ENCODE results near the gene DST.

Gene DST

DNA sequence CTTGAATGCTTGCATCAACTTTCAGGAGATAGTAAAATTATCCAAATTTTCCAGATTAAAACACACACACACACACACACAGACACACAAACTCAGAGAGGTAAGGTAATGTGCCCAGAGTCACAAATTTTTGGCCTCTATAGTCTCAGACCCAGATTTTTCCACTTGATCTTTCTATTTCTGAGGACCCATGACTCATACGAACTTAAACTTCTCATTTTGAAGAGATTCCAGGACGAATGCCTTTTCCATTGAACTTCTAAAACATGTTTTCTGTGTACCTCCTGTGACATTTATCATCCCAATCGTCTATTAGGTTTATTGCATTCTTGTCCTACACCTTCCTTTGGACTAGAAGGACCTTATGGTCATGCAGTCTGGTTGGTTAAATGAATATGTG, 222.4 kb downstream of the DST start:
- Histone ChIP-seq H3K9me2 (replicated peaks; ENCODE audit: control insufficient read depth, low read length) (no peaks in the 10 kb centered on the region), H3K36me3 (ENCODE audit: control insufficient read depth, low read length) (no peaks in the 10 kb centered on the region), H3K4me2 (ENCODE audit: low read length) (no peak overlapping the region), H3K4me1 (ENCODE audit: control insufficient read depth, low read length) (no peaks in the 10 kb centered on the region), H3K27ac (ENCODE audit: low read depth, low read length) (no peak overlapping the region), H4K20me1 (ENCODE audit: control insufficient read depth, insufficient read depth, low read depth, low read length) (no peaks in the 10 kb centered on the region), H3K9me3 (ENCODE audit: control insufficient read depth, insufficient read depth, low read length) (no peaks in the 10 kb centered on the region), H3F3A (ENCODE audit: control insufficient read depth, insufficient read depth) (no peaks in the 10 kb centered on the region), H3K79me2 (ENCODE audit: control insufficient read depth, low read length) (no peaks in the 10 kb centered on the region), H3K4me3 (ENCODE audit: low read length) (no peak overlapping the region), H3K27me3 (ENCODE audit: control insufficient read depth, low read length) (peaks cover 5% of the 10 kb centered on the region; the same call in 1 of the 2 replicates)
- no peak for TF ChIP-seq EZH2phosphoT487 (IDR thresholded peaks at IDR 0.05; ENCODE audit: borderline replicate concordance, low read length)
- TF ChIP-seq, protein P1, sequence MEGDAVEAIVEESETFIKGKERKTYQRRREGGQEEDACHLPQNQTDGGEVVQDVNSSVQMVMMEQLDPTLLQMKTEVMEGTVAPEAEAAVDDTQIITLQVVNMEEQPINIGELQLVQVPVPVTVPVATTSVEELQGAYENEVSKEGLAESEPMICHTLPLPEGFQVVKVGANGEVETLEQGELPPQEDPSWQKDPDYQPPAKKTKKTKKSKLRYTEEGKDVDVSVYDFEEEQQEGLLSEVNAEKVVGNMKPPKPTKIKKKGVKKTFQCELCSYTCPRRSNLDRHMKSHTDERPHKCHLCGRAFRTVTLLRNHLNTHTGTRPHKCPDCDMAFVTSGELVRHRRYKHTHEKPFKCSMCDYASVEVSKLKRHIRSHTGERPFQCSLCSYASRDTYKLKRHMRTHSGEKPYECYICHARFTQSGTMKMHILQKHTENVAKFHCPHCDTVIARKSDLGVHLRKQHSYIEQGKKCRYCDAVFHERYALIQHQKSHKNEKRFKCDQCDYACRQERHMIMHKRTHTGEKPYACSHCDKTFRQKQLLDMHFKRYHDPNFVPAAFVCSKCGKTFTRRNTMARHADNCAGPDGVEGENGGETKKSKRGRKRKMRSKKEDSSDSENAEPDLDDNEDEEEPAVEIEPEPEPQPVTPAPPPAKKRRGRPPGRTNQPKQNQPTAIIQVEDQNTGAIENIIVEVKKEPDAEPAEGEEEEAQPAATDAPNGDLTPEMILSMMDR (IDR thresholded peaks at IDR 0.05; ENCODE audit: low read depth, low read length, poor library complexity, severe bottlenecking), result no peak

DNA sequence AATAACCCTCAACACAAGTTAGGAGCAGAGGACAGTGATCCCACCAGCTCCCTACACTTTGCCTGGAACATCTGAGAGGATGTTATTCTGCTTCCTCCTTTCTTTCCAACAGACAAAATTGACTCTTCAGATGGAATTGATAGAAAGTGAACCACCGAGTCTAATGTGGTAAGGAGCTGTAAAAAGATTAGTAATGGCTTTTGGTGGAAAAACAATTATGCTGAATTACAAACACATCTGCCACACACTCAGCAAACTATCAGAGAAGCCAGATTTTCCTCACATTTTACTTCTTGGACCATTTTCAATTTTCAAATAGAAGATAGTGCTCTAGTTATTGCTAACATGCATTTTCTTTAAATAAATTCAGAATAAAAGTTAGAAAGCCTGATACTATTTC, 223.5 kb downstream of the DST start:
- Histone ChIP-seq H4K20me1 (ENCODE audit: control insufficient read depth, insufficient read depth, low read depth, low read length) (no peaks in the 10 kb centered on the region), H3K36me3 (ENCODE audit: control insufficient read depth, low read length) (no peaks in the 10 kb centered on the region), H3K27me3 (ENCODE audit: control insufficient read depth, low read length) (no peaks in the 10 kb centered on the region), H3K4me1 (ENCODE audit: control insufficient read depth, low read length) (no peaks in the 10 kb centered on the region), H3K79me2 (ENCODE audit: control insufficient read depth, low read length) (no peaks in the 10 kb centered on the region), H3K4me3 (ENCODE audit: low read length) (no peak overlapping the region), H3K4me2 (ENCODE audit: low read length) (no peak overlapping the region), H3K9me3 (ENCODE audit: control insufficient read depth, insufficient read depth, low read length) (no peaks in the 10 kb centered on the region), H3K27ac (ENCODE audit: low read depth, low read length) (no peak overlapping the region), H3F3A (ENCODE audit: control insufficient read depth, insufficient read depth) (no peaks in the 10 kb centered on the region), H3K9me2 (replicated peaks; ENCODE audit: control insufficient read depth, low read length) (no peaks in the 10 kb centered on the region)
- no peak for TF ChIP-seq EZH2phosphoT487 (IDR thresholded peaks at IDR 0.05; ENCODE audit: borderline replicate concordance, low read length)
- TF ChIP-seq, protein P1 (IDR thresholded peaks at IDR 0.05; ENCODE audit: low read depth, low read length, poor library complexity, severe bottlenecking), result no peak

DNA sequence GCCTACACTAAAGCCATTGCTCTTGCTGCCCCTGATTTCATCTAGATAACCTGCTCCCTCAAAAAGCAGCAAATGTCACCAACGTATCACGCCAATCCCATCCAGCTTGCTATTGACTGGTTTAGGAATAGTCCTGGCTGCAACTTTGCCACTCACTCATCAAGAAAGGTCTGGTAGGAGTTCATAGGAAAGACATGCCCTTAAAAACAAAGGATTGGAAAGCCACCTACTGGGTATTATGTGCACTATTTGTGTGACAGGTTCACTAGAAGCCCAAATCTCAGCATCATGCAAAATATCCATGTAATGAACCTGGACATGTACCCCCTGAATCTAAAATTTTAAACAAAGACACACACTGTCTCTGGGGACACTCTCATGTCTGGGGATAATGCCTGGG, 224.9 kb downstream of the DST start:
- Histone ChIP-seq H3K9me2 (replicated peaks; ENCODE audit: control insufficient read depth, low read length) (no peaks in the 10 kb centered on the region), H3K36me3 (ENCODE audit: control insufficient read depth, low read length) (no peaks in the 10 kb centered on the region), H3K4me3 (ENCODE audit: low read length) (no peak overlapping the region), H3K4me2 (ENCODE audit: low read length) (no peak overlapping the region), H4K20me1 (ENCODE audit: control insufficient read depth, insufficient read depth, low read depth, low read length) (no peaks in the 10 kb centered on the region), H3K79me2 (ENCODE audit: control insufficient read depth, low read length) (no peaks in the 10 kb centered on the region), H3K27ac (ENCODE audit: low read depth, low read length) (no peak overlapping the region), H3K4me1 (ENCODE audit: control insufficient read depth, low read length) (no peaks in the 10 kb centered on the region), H3K9me3 (ENCODE audit: control insufficient read depth, insufficient read depth, low read length) (no peaks in the 10 kb centered on the region), H3F3A (ENCODE audit: control insufficient read depth, insufficient read depth) (no peaks in the 10 kb centered on the region), H3K27me3 (ENCODE audit: control insufficient read depth, low read length) (no peaks in the 10 kb centered on the region)
- no peak for TF ChIP-seq EZH2phosphoT487 (IDR thresholded peaks at IDR 0.05; ENCODE audit: borderline replicate concordance, low read length)
- TF ChIP-seq, protein P1 (IDR thresholded peaks at IDR 0.05; ENCODE audit: low read depth, low read length, poor library complexity, severe bottlenecking), result no peak

DNA sequence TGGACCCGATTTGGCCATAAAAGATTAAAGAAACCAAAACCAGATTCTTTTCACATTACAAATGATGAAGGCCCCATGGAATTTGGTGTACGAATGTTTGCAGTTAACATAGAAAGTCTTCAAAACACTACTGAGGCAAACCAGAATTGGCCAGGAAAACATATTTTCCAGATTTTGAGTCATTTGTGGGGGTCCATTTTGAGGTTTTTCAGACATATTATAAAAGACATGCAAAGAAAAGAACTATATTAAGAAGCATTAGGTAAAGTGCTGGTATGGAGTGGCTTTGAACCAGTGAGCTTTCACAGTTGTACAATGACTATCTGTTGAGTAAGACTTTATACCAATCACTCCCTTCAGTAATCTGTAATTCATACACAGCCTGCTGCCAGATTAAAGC, 226.4 kb downstream of the DST start:
- Histone ChIP-seq H4K20me1 (ENCODE audit: control insufficient read depth, insufficient read depth, low read depth, low read length) (no peaks in the 10 kb centered on the region), H3F3A (ENCODE audit: control insufficient read depth, insufficient read depth) (no peaks in the 10 kb centered on the region), H3K79me2 (ENCODE audit: control insufficient read depth, low read length) (no peaks in the 10 kb centered on the region), H3K4me1 (ENCODE audit: control insufficient read depth, low read length) (no peaks in the 10 kb centered on the region), H3K9me3 (ENCODE audit: control insufficient read depth, insufficient read depth, low read length) (no peaks in the 10 kb centered on the region), H3K36me3 (ENCODE audit: control insufficient read depth, low read length) (no peaks in the 10 kb centered on the region), H3K27ac (ENCODE audit: low read depth, low read length) (no peak overlapping the region), H3K4me2 (ENCODE audit: low read length) (no peak overlapping the region), H3K9me2 (replicated peaks; ENCODE audit: control insufficient read depth, low read length) (no peaks in the 10 kb centered on the region), H3K4me3 (ENCODE audit: low read length) (no peak overlapping the region), H3K27me3 (ENCODE audit: control insufficient read depth, low read length) (no peaks in the 10 kb centered on the region)
- TF ChIP-seq EZH2phosphoT487 (IDR thresholded peaks at IDR 0.05; ENCODE audit: borderline replicate concordance, low read length), result no peak
- TF ChIP-seq, protein P1 (IDR thresholded peaks at IDR 0.05; ENCODE audit: low read depth, low read length, poor library complexity, severe bottlenecking), result no peak

All from DOHH2 (cell line).